Activated CD8-positive, alpha-beta memory T cell treated with anti-CD3 and anti-CD28 coated beads, Interleukin-2, amount 50 U/mL, for 24 hours (primary cell): ENCODE measurements around the gene CD2AP.
"Not testable (repeated sequence)": the region's sequence is repeated elsewhere in the genome, so short reads cannot be mapped to it uniquely, and the experiment has no call there.

Experiments used
- DNase-seq: peaks from one replicate; pipeline ENCODE4 v3.0.0-alpha.2; 2020; ENCODE audit errors: extremely low read depth

Gene CD2AP

GRCh38 chr6:47566602-47567001, 89.0 kb downstream of the CD2AP start:
- DNase-seq, result not testable (repeated sequence)

- no peak for DNase-seq
These were observed 90.0 kb downstream of the CD2AP start for GRCh38 chr6:47567586-47567985.

GRCh38 chr6:47571488-47571887, 93.9 kb downstream of the CD2AP start:
- no peak for DNase-seq

- DNase-seq, result no peak
These were observed 95.5 kb downstream of the CD2AP start for GRCh38 chr6:47573109-47573508.

- DNase-seq, result no peak
These were observed 97.2 kb downstream of the CD2AP start for GRCh38 chr6:47574789-47575188.

GRCh38 chr6:47579040-47579439, 101.5 kb downstream of the CD2AP start:
- DNase-seq, result no peak

GRCh38 chr6:47581591-47581990, 104.0 kb downstream of the CD2AP start:
- DNase-seq, result no peak

GRCh38 chr6:47587493-47587892, 109.9 kb downstream of the CD2AP start:
- no peak for DNase-seq

GRCh38 chr6:47592131-47592840, 114.7 kb downstream of the CD2AP start:
- no peak for DNase-seq

- DNase-seq, result no peak
These were observed 116.4 kb downstream of the CD2AP start for GRCh38 chr6:47593979-47594378.

GRCh38 chr6:47595785-47596184, 118.2 kb downstream of the CD2AP start:
- DNase-seq, result no peak

- DNase-seq, result no peak
These were observed 120.8 kb downstream of the CD2AP start for GRCh38 chr6:47598367-47598766.

GRCh38 chr6:47599512-47599911, 121.9 kb downstream of the CD2AP start:
- no peak for DNase-seq

GRCh38 chr6:47603227-47603626, 125.6 kb downstream of the CD2AP start:
- DNase-seq, result no peak

GRCh38 chr6:47603995-47604394, 126.4 kb downstream of the CD2AP start:
- DNase-seq, result no peak

- DNase-seq, result no peak
These were observed 144.4 kb downstream of the CD2AP start for GRCh38 chr6:47621838-47622449.

GRCh38 chr6:47626782-47627181, 149.2 kb downstream of the CD2AP start:
- DNase-seq, result no peak

GRCh38 chr6:47628448-47629272, 151.1 kb downstream of the CD2AP start:
- DNase-seq, result no peak

- DNase-seq, result no peak
These were observed 152.4 kb downstream of the CD2AP start for GRCh38 chr6:47629954-47630353.

- no peak for DNase-seq
These were observed 153.0 kb downstream of the CD2AP start for GRCh38 chr6:47630587-47630986.

- DNase-seq, result no peak
These were observed 153.7 kb downstream of the CD2AP start for GRCh38 chr6:47631269-47631772.

- no peak for DNase-seq
These were observed 154.2 kb downstream of the CD2AP start for GRCh38 chr6:47631797-47632196.

- no peak for DNase-seq
These were observed 155.6 kb downstream of the CD2AP start for GRCh38 chr6:47633141-47633540.
